NOMO-1 (cell line): ENCODE results near the gene ZNF628.

Experiments used
- DNase-seq, 2 experiments: peaks; one replicate each; lab custom pipeline; 2025; ENCODE audit not compliant: unreplicated experiment in 2 of 2; lab: John Stamatoyannopoulos, UW

ZNF628 gene

GRCh38 chr19:55483706-55484592, 7.5 kb downstream of the ZNF628 start:
- DNase-seq: no peak

- DNase-seq: peak; percentile 33 to 58
These were observed 8.4 kb downstream of the ZNF628 start, which contains the start of gene NAT14 for GRCh38 chr19:55484593-55485438. NAT14 (plus strand) TSS chr19:55485188; CDS start chr19:55485709, 521 bp downstream.

DNA sequence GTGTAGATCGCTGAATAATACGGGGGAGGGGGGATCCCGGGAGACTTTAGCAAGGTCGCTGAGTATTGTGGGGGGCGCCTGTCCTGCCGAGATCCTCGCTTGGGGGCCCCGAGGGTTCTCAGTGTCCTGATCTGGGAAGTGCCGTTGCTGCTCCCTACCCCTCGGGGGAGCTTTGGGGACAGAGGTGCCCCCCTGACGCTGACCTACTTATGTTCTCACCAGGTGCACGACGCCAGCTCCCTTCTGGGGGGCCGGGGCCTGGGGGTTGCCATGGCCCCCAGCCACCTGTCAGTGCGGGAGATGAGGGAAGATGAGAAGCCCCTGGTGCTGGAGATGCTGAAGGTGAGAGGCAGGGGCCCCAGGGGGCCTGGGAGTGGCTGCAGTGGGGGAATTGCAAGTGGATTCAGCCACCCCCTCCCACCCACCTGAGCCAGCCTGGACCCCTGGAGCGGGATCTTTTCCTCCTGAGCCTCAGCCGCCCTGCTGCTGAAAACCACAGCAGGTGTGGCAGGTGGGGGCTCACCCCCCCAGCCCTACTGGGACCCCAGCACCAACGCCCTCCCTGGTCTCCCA, 9.1 kb downstream of the ZNF628 start:
- no peak for DNase-seq

- no peak for DNase-seq
These were observed 9.9 kb downstream of the ZNF628 start for GRCh38 chr19:55486043-55486970.

DNA sequence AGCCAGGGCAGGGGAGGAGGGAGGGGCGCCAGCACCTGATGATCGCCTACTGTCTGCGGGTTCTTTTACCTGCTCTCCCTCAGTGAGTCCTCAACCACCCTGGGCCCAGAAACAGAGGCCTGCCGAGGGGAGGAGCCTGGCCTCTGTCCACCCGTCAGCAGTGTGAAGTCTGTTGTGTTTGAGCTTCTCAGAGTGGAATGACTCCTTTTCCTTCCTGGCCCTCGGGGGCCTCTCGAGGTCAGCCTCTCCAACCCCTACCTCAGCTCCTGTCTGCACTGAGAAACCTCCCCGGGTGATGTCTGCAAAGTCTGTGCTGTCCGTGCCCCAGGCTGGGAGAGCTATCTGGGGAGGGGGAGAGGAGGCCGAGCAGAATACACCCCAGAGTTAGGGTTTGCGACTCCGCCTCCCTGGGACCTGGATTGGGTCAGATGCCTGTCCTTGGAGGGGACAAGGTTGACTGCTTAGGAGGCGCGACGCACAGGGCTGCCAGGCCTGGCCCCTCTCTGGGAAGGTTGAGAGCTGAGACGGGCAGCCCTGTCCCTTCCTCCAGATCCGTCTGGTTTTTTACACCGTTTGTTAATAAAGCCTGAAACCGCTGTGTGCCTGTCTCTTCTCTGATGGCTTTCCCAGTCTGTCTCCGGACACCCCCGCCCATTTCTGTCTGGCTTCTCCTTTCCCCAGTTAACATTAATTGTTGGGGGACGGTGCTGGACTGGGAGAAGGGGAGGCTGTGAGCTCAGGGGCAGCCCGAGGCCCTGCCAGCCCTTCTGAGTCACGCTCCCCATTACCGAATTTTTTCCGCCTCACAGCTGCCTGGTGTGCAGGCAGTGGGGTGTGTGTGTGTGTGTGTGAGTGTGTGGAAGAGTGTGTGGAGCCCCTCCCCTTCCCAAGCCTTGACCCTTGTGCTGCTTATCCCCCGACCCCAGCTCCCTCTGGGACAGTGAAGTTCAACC, 10.8 kb downstream of the ZNF628 start:
- no peak for DNase-seq

DNA sequence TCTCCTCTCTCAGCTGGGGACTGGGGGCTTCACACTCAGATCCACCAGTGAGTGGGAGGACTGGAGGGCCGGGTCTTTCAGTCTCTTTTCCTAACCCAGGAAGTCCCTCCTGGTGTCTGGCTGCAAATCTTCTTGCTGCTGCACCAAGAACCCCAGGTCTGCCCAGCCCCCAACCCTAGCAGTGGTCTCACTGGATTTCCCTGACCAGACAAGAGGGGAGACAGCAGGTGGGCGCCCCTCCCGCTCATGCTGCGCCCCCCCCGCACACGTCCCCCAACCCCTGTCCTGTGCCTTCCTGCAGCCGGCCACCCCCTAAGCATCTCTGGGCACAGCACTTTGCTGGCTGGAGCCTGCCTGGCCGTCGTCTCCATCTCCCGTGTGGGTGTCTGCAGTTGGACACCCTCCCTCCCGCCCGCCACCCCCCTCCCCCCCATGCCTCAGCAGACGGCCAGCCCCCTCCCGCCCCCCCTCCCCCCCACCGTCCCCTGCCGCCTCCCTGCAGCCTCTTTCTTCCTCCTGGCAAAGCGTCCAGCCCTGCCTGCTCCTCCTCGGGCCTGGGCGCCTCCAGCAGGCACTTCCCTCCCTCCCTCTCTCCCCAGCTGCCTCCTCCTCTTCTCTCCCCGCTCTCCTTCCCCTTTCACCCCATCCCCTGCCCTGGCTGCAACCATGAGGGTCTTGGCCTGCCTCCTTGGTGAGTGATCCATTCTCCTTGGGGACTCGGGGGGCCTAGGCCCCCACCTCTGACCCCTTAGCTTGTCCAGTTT, 11.7 kb downstream of the ZNF628 start, which contains the start of gene SSC5D:
TSS of gene SSC5D (plus strand) at position 513 of the 764 bp plus-strand sequence. CDS start at position 667, 154 bp downstream.
- DNase-seq: no peak

DNA sequence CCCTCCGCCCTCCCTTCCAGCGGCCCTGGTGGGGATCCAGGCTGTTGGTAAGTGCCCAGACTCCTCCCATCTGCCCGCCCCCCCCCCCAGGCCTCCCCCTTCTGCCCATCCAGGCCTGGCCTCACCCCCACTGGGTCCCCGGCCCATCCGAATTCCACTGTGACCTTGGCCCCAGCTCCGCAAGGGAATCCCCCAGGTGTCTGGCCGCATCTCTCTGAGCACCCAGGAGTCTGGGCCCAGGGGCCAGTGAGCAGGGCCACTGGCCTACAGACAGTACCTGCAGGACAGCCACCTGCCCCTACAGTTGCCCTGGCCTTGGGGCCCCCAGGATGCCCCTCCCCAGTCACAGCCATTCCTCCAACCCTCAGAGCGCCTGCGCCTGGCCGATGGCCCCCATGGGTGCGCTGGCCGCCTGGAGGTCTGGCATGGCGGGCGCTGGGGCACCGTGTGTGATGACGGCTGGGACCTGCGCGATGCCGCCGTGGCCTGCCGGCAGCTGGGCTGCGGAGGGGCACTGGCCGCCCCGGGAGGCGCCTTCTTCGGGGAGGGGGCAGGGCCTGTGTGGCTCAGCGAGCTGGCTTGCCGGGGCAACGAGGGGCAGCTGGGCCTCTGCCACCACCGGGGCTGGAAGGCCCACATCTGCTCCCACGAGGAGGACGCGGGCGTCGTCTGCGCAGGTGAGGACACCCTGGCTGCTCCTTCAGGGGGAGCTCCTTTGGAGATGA, 12.7 kb downstream of the ZNF628 start:
- no peak for DNase-seq

- DNase-seq: no peak
These were observed 13.5 kb downstream of the ZNF628 start for GRCh38 chr19:55489711-55490477.

- no peak for DNase-seq
These were observed 14.3 kb downstream of the ZNF628 start for GRCh38 chr19:55490478-55491432.

DNA sequence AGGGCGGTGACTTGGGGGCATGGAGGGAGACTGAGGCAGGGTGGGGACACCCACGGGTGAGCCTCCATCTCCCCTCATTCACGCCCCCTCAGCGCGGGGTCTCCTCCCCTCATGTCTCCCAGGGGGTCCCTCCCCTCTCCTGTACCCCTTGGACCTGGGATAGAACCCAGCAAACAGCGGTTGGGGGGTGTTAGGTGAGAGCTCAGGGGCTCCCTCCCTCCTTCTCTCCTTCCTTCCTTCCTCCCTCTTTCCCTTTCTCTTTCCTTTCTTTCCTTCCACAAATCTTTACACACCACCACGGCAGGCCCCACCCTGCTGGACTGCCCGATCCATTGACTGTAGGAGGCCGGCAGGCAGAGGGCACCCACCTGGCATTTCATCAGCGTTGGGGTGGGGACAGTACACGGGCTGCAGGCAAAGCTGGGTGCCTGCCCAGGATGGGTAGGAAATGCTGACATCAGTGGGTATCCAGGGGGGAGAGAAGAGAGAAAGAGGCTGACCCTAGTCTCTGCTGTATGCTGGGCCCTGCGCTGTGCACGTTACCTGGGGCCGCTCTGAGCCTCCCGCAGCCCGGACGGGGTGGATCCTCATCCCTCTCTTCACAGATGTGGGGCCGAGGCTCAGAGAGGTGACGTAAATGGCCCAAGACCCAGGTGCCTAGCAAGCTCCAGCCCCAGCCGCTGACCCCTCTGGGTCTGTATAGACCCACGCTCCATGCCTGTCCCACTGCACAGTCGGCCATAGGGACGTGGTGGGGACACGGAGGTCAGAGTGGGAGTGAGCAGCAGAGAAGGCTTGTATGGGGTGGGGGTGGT, 15.3 kb downstream of the ZNF628 start:
- no peak for DNase-seq

DNA sequence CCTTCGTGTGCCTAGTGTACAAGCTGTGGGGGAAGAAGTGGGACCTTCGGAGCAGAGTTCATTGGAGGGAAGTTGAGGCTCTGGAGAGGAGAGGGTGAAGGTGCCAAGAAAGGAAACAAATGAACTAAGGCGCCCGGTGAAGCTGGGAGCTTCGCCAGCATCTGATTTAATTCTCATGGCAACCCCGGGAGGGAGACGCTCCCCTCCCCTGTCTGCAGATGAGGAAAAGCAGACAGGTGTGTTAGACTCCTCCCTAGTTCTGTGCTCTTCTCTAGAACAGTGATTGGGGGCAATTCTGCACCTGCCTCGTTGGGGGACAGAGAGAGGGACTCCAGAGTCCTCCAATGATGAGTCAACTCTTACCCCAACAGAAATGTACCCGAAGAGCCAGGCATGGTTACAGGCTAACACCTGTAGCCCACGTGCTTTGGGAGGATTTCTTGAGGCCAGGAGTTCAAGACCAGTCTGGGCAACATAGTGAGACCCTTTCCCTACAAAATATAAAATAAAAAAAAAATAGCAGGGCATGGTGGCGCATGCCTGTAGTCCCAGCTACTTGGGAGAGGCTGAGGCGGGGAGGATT, 16.0 kb downstream of the ZNF628 start:
- DNase-seq: no peak

GRCh38 chr19:55493052-55493644, 16.7 kb downstream of the ZNF628 start:
- no peak for DNase-seq

- DNase-seq: no peak
These were observed 17.3 kb downstream of the ZNF628 start for GRCh38 chr19:55493645-55494171.
